ENCODE measurements around the gene FRMD4A. TPM values are rescaled to one million over a fixed set of nuclear protein-coding genes. Genes with fewer than 3 reads are reported as not detected.
"Not testable (repeated sequence)": the region's sequence is repeated elsewhere in the genome, so short reads cannot be mapped to it uniquely, and the experiment has no call there.

Gene FRMD4A
- total and polyA plus RNA-seq, 11 donors = 12.2 to 58.1 (median 28.1) TPM

GRCh38 chr10:13770760-13771493 lies 559.8 kb downstream of the FRMD4A start:
- H3K36me3 ChIP-seq = no peaks in the 10 kb centered on the region
- H3K27me3 ChIP-seq = no peaks in the 10 kb centered on the region
- ATAC-seq = no peak
- intact Hi-C loops (cut with DNase I) = loop anchor here in 3 of 10 donors (5.0 to 10.0 kb wide), 3 partner anchors 44 to 66 kb away; no protein-coding TSS in a partner anchor
- WGBS, 4 donors = 95 to 98% (median 97%) methylated on average over 4 of the region's 4 CpGs
- H3K4me1 ChIP-seq = peaks cover 0 to 18% (median 11%) of the 10 kb centered on the region in 12 donors
- no peak overlapping the region for H3K27ac ChIP-seq
- TF ChIP-seq POLR2A (IDR thresholded peaks at IDR 0.05) = no peak
- TF ChIP-seq CTCF (IDR thresholded peaks at IDR 0.05) = no peak
- H3K4me3 ChIP-seq = no peak overlapping the region
- DNase-seq = no peak
- no peaks in the 10 kb centered on the region for H3K9me3 ChIP-seq

- 85 to 92% (median 89%) methylated on average over 10 of the region's 10 CpGs for WGBS, 4 donors
- intact Hi-C loops (cut with DNase I) = loop anchor here in 3 of 10 donors (5.0 to 10.0 kb wide), 3 partner anchors 43 to 65 kb away; no protein-coding TSS in a partner anchor
- Histone ChIP-seq H3K36me3 (no peaks in the 10 kb centered on the region), H3K4me1 (peaks cover 0 to 16% (median 11%) of the 10 kb centered on the region in 12 donors), H3K27me3 (no peaks in the 10 kb centered on the region), H3K9me3 (no peaks in the 10 kb centered on the region), H3K4me3 (no peak overlapping the region), H3K27ac (no peak overlapping the region)
- TF ChIP-seq CTCF (IDR thresholded peaks at IDR 0.05) (no peak), POLR2A (IDR thresholded peaks at IDR 0.05) (no peak)
- DNase-seq (no peak), ATAC-seq (no peak)
Observed at GRCh38 chr10:13769946-13770345, 560.8 kb downstream of the FRMD4A start.

GRCh38 chr10:13767676-13768178 lies 563.0 kb downstream of the FRMD4A start:
- intact Hi-C loops (cut with DNase I) = no loop called here

GRCh38 chr10:13767148-13767547 lies 563.6 kb downstream of the FRMD4A start:
- intact Hi-C loops (cut with DNase I); H3K9me3 ChIP-seq; H3K27me3 ChIP-seq; H3K36me3 ChIP-seq; H3K4me1 ChIP-seq; H3K27ac ChIP-seq; H3K4me3 ChIP-seq; DNase-seq; ATAC-seq: not testable (repeated sequence)
- WGBS, 4 donors = 88 to 99% (median 98%) methylated on average over 5 of the region's 5 CpGs

More at GRCh38 chr10:13767676-13768178, 563.0 kb downstream of the FRMD4A start:
- H3K27me3 ChIP-seq = no peaks in the 10 kb centered on the region
- H3K4me1 ChIP-seq = no peaks in the 10 kb centered on the region
- no peaks in the 10 kb centered on the region for H3K36me3 ChIP-seq
- no peak for DNase-seq
- no peak overlapping the region for H3K4me3 ChIP-seq
- no peak overlapping the region for H3K27ac ChIP-seq
- TF ChIP-seq CTCF (IDR thresholded peaks at IDR 0.05) = no peak
- no peak for TF ChIP-seq POLR2A (IDR thresholded peaks at IDR 0.05)
- H3K9me3 ChIP-seq = no peaks in the 10 kb centered on the region
- 74 to 84% (median 79%) methylated on average over 13 of the region's 13 CpGs for WGBS, 4 donors
- ATAC-seq = no peak

Measured in heart left ventricle (tissue), 16 donors.